HL-60/S4 (cell line): ENCODE measurements around the gene RPL19.

Experiments
- in situ Hi-C: fragments of 300-500 bp; cut with MboI; formaldehyde crosslinking; loops from 2 replicates; pipeline ENCODE4 v1.14.3; 2022; ENCODE audit warnings: low sequenced_read_pairs

Gene RPL19

DNA sequence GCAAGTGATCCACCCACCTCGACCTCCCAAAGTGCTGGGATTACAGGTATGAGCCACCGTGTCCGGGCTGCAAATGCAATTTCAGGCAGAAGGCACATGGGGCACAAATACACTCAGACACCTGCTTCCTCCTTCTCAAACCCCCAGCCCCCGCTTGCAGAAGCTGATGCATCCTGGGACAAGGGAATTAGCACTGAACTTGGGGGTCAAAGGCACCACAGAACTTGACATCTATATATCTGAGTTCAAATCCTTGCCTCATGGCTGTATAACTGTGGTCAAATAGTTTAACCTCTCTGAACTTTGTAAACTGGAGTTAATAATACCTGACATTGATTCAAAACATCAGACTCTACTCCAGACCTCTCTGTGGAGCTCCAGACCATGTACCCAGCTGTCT lies 30.0 kb upstream of the RPL19 start:
- in situ Hi-C loops: loop anchor here (25.0 kb wide), 1 partner anchor 308 kb away; the partner anchor contains the start of genes LASP1 and RPL23

DNA sequence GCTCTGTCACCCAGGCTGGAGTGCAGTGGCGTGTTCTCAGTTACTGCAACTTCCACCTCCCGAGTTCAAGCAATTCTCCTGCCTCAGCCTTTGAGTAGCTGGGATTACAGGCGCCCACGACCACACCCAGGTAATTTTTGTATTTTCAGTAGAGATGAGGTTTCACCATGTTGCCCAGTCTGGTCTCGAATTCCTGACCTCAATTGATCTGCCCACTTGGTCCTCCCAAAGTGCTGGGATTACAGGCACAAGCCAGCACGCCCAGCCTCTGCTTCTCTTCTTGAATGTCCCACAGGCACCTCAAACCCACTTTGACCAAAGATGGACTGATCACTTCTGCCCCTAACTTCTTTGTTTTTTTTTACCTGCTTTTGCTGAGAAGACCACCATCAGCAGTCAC lies 29.5 kb upstream of the RPL19 start:
- in situ Hi-C loops: loop anchor here (25.0 kb wide), 1 partner anchor 308 kb away; the partner anchor contains the start of genes LASP1 and RPL23

DNA sequence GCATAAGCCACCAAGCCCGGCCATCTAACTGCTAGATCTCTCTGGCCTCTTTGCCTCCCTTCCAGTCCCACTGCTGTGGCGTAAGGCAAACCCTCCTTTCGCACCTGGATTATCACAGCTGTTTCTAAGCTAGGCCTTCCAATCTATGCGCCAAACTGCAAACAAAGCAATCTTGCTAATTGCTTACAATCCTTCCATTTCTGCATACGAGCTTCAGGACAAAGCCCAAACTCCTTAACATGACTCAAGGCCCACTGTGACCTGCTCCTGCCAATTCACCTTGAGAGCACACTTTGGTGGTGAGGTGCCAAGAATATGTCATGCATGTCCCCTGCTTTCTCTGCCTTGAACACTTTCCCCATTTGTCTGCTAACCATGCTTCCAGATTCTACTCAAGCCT lies 28.1 kb upstream of the RPL19 start:
- in situ Hi-C loops: loop anchor here (25.0 kb wide), 1 partner anchor 310 kb away; the partner anchor contains the start of genes LASP1 and RPL23

DNA sequence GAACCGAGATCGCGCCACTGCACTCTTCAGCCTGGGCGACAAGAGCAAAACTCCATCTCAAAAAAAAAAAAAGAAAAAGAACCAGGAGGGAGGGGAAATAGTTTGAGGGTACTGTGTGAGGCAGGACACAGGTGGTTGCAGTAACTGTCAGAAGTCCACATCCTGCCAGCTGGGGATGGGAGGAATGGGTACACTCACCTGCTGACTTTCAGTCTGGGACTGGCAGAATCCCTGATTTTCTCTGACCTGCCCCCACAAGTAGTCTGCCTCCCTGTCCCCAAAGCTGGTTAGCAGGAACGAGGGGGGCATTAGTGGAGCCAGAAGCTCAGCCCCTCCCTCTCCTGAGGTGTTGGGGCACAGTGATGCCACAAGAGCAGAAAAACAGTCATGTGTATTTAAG lies 27.0 kb upstream of the RPL19 start:
- in situ Hi-C loops: loop anchor here (25.0 kb wide), 1 partner anchor 311 kb away; the partner anchor contains the start of genes LASP1 and RPL23

DNA sequence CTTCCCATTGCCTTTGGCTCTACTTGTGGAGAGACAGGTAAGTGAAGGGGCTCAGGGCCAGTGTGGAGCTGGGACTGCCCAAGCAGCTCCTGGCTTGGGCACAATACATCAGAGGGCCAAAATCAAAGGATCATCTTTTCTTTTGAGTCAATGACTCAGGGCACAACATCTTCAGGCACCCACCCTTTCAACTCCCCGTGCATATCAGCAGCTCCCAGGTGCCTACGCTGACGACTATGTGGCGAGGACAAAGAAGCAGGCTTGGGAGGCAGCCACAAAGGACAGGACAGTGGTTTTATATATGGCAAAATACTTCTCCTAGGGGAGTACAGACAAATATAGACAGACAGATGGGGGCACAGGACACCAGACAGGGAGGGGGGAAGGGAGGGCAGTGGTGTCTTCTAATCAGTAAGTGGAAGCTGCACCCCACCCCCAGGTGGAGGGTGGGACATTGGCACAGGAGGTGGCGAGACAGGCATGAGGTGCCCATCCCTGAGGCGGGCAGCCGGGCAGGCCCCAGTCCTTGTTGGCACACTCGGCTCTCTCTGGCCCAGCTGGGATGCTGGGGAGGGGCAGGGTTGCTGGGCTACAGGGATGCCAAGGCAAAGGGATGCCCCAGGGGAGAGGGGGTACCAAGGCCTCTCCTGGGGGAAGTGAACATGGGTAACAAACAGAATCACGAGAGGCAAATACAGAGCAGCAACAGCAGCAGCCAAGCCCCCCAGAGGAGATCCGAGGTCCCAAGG lies 26.4 kb upstream of the RPL19 start:
- in situ Hi-C loops: loop anchor here (25.0 kb wide), 1 partner anchor 311 kb away; the partner anchor contains the start of genes LASP1 and RPL23

DNA sequence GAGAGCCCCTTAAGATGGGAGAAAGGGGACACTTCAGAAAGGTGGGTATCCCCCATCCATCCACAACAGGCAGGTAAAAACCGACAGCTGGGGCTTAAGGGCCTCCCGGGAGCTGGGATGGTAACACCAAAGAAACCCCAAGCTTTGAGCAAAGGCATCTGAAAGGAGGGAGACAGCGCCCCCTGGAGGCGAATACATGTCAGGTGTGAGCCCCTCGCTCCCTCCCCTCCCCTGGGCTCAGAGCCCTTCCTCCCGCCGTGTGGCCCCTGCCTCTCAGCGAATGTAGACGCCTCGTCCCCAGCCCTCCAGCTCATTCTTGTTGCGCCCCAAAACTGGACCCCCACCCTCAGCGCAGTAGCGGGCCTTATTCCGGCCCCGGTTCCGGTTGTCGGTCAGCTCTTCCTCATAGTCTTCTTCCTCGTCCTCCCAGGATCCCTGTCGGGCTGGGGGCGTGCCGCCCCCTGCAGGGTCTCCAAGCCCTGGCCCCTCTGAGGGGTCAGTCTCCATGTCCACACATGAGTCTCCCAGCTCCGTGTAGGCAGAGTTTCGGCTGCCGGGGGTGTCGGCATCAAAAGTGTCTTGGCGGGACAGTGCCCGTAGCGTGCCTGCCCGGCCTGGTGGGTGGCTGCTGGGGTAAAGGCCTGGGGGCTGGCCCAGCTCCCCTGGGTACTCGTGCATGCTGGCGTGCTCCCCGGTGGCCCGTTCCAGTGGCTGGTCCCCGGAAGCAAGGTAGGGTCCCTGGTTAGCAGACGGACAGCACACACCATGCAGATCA lies 25.0 kb upstream of the RPL19 start:
- in situ Hi-C loops: loop anchor here (25.0 kb wide), 1 partner anchor 313 kb away; the partner anchor contains the start of genes LASP1 and RPL23

DNA sequence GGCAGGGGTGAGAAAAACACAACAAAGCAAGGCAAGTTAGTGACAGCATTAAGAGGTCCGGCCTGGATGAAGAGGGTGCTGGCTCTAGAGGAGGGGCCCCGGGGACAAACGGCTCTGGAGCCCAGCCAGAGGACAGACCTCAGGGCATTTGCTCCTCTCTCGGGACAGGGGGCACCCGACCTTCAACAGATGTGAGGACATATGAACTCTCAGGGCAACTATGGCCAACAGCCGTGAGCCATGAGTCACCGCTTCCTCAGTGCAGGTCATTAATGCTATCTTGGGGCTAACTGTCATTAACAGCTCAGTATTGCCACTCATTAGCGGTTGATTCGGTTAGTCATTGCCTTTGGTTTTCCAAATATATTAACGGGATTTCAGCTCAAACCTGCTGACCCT lies 24.4 kb upstream of the RPL19 start:
- in situ Hi-C loops: no loop called here

DNA sequence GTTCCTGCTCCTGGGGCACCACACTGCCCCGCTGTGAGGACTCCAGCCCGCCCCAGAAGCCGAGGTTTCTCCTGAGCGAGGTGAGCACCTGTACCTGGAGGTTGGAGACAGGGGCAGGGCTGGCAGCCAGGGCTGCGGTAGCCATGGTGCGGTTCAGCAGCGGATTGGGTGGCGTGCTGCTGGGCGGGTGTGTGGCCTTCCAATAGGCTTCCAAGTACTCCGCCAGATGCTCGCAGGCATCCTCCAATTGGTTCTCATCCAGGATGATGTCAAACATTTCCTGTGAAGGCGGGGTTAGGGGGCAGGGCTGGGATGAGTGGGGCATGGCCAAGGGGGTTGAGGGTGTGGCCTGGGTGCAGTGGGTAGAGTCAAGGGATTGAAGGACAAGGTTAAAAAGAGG lies 22.8 kb upstream of the RPL19 start:
- in situ Hi-C loops: no loop called here

DNA sequence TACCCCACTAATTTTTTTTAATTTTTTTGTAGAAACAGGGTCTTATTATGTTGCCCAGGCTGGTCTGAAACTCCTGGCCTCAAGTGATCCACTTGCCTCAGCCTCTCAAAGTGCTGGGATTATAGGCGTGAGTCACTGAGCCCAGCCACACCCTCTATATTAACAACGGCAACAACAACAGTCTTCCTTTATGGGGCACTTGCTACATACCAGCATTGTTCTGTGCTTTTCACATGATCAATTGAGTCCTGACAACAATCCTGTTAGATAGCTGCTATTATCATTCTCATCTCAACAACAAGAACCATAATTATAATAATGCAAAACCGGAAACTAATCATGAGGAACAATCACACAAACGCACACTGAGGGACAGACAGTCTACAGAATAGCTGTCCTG lies 21.5 kb upstream of the RPL19 start:
- in situ Hi-C loops: no loop called here

DNA sequence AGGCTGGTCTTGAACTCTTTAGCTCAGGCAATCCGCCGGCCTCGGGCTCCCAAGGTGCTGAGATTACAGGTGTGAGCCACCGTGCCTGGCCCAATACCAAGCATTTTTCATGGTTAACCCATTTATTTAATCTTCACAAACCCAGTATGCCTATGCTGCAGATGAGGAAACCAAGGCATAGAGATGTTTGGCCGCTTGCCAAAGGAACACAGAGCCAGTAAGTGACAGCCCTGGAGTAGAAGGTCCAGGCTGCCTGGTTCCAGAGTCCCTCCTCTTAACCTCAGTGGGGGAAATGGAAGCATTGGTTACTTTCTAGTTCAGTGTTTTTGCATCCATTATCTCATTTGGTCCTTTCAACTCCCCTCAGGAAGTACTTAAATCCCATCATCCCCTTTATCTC lies 18.8 kb upstream of the RPL19 start:
- in situ Hi-C loops: no loop called here

DNA sequence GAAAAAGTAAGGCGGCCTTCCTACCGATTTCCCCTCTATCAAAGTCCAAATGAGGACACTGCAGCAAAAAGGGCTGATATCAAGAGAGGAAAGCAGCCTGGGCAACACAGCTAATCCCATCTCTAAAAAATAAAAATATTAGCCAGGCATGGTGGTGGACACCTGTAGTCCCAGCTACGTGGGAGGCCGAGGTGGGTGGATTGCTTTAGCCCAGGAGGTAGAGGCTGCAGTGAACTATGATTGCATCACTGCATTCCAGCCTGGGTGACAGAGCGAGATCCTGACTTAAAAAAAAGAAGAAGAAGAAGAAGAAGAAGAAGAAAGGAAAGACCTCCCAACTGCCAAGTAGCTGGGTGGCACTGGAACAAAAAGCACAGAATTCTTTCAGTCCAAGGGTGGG lies 17.0 kb upstream of the RPL19 start:
- in situ Hi-C loops: no loop called here

DNA sequence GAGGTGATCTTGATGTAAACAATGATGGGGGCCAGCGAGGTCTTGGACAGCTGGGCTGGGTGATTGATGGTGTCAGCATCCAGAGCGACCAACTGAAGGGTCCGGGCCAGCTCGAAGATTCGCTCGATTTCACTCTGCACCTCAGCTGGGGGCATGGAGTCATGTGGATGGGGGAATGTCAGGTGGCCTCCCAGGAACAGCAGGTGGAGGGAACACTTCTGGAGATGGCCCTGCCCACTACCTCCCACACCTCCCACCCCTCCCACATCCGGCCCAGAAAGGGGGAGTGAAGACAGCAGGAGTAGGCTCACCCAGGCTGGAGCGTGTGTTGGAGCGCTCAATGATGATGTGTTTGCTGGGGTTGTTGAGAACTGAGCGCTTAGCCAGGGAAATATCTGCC lies 16.4 kb upstream of the RPL19 start:
- in situ Hi-C loops: no loop called here

DNA sequence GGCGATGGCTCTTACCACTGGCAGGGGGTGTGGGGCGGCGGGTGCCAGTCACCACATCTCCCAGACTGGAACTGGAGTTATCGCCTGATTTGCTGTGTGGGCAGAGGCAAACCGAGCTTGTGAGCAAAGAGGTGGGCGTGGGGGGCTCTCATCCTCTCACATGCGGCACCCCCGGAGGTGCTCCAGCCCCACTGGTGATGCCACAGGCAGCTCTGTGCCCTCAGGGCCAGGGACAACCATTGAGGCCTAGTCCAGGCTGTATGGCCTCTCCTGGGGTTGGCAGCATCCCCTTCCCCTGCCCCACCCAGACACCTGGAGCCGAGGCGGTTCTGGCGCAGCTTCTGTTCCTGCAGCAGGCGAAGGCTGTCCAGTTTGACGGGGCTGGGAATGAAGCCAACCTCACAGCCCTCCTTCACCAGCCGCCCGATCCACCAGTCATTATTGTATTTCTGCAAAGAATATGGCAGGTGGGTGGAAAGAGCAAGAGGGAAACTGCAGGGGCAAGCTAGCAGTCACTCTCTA lies 13.5 kb upstream of the RPL19 start:
- in situ Hi-C loops: no loop called here

DNA sequence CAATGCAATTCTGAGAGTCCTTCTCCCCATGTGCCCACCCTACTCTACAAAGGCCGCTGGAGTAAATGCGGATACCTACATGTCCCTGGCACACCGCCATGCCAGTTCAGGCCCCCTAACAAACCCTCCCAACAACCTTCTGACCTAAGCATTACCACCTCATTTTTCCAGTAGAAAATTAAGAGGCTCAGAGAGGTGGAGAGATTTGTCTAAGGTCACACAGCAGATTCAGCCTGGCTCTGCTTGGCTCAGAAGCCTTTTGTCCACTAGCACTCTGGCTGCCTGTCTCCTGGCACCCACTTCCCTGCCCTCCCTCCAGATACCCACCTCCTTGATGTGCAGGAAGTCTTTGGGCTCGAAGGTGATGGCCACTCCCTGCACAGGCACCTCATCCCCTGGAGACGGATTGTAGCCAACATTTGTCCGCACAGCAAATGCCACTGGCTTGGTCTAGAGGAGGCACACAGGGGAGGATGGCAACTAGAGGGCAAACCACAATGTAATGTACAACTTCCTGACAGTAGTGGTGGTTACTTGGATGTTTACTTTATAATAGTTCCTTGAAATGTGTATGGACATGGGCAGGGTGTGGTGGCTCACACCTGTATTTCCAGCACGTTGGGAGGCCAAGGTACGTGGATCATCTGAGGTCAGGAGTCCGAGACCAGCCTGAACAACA lies 12.8 kb upstream of the RPL19 start:
- in situ Hi-C loops: no loop called here

DNA sequence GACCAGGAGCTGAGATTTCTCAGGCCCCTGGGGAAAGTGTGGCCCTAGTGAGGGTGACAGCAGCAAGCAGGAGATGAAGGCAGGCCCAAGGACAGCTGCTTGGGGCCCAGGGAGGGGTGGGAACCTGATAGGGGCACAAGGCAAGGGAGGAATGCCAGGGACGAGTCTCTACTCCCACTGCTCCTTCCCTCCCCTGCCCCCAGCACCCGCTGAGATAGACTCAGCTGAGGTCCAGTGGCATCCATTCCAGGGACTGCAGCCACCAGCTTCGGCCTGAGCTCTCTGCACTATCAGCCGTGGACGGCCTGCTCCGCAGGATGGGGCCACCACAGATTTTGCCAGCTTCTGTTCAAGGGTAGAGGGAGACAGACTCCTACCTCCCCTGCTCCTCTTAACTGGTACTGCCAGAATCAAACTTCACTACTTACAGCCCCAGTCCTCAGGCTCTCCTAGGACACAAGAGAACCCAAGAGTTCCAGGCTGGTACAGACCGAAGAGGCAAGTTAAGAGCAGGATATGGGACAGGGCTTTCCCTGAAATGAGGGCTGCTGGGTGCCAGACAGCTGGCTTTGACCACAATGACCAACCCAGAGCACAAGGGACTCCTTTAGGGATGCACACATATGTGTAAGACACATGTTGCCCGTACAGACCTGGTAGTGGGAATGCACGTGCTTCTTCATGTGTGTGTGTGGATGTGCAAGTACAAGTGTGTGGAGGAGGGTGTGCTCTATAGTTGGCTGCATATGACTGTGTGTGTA lies 8.2 kb upstream of the RPL19 start:
- in situ Hi-C loops: no loop called here

DNA sequence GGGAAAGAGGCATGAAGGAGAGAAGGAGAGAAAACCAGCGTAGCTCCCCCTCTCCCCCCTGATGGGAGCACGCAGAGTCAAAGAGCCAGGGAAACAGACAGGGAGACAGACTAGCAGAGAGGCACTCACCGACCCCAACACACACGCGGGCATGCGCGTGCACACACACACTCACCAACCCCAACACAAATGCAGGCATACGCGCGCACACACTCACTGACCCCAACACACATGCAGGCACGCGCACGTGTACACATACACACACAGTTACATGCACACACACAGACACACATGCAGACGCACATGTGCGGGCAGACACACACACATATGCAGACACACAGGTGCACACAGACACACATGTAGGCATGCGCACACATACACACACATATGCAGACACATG lies 7.2 kb upstream of the RPL19 start:
- in situ Hi-C loops: no loop called here

DNA sequence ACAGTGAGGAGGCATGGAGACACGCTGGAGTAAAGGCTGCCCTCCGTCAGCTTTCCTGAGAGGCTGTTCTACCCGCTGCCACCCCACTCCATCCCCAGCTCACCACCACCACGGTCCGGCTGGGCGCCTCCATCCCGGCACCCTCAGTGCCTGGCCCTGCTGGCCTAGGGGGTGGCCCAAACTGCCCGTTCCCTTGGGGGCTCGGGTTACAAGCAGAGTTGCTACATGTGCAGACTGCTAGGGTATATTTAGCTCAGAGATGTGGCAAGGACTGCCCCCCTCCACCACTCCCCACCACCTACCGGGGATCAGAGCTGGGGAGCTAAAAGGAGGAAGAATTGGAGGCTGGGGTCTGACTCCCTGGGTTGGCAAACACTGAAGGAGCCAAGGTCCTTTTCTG lies 6.7 kb upstream of the RPL19 start:
- in situ Hi-C loops: no loop called here

DNA sequence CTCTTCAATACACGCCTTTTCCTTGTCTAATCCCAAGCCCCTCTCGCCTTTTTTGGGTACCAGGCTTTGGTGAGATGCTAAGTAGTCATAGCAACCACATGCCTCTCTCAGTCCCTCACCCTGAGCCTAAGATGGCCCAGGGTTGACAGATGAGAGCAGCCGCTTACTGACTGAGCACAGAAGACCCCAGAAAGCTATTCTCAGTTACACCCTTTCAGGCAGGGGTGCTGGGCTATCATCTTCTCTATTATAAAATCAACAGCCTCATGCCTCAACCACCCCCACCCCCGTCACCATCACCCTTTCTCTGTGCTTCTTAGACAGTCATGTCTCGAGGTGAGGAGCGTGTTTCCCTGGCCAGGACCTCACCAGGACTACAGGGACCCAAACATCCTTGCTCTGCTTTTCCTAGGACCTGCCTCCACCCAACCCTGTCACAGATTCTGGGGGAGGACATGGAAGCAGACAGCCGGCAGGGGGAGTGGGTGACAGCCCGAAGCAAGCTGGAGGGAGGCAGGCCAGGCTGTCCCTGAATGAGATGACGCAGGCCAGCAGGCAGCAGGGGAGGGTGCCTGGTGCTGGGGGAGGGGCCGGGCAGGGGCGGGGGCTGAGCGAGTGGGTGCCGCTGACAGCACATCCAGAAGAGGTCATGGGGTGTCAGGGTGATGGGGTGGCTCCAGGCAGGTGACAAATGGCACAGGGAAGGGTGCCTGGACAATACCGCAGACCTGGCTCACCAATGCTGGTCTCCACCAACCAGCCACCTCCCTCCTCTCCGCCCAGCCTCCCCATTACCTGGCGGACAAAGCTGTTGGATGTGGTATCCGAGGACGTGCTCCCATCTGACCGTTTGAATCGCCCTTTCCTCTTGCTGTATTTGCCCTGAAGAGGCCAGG lies 5.7 kb upstream of the RPL19 start:
- in situ Hi-C loops: no loop called here

DNA sequence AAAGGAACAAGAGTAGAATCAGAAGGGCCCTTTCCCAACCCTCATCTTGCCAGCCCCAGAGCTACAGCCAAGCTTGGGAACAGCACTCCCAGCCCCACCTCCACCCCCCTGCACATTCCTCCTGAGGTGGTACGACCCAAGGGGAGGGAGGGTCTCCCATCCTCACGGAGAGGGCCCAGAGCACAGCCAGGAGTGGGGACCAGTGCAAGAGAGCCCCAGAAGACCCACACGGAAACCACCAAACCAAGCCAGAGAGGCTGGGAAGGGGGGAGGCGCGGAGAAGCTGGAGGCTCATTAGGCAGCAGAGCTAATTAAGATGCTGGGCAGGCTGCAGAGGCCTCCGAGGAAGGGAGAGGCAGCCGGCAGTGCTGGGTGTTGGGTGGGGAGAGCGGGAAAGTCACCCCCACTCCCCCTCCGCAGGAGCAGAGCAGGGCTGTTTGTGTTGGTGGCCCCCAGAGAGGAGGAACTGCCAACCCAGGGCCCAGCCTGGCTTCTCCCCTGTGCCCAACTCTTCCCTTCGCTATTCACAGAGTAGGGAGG lies 5.0 kb upstream of the RPL19 start:
- in situ Hi-C loops: no loop called here
